Thyroid gland (tissue), 4 donors: ENCODE results near the gene GPC1.

Source experiments
- POLR2A ChIP-seq, 2 donors: fragments of 450-650 bp; IDR thresholded peaks; one replicate each; pipeline ENCODE4 v1.6.1; 2017; ENCODE audit warnings: antibody characterized with exemption in 2 of 2, mild to moderate bottlenecking in 2 of 2, moderate library complexity in 1 of 2
- TF ChIP-seq, protein P1 (sequence below), 6 experiments: fragments of 200-600 bp in 3 of 6; fragments of 450-650 bp in 3 of 6; sonication (generic) in 3 of 6; IDR thresholded peaks; one replicate each; pipeline ENCODE4 v1.5.1; 2016 to 2019; ENCODE audit warnings: antibody characterized with exemption in 6 of 6, mild to moderate bottlenecking in 2 of 6, inconsistent platforms in 1 of 6, moderate library complexity in 1 of 6

DNA sequence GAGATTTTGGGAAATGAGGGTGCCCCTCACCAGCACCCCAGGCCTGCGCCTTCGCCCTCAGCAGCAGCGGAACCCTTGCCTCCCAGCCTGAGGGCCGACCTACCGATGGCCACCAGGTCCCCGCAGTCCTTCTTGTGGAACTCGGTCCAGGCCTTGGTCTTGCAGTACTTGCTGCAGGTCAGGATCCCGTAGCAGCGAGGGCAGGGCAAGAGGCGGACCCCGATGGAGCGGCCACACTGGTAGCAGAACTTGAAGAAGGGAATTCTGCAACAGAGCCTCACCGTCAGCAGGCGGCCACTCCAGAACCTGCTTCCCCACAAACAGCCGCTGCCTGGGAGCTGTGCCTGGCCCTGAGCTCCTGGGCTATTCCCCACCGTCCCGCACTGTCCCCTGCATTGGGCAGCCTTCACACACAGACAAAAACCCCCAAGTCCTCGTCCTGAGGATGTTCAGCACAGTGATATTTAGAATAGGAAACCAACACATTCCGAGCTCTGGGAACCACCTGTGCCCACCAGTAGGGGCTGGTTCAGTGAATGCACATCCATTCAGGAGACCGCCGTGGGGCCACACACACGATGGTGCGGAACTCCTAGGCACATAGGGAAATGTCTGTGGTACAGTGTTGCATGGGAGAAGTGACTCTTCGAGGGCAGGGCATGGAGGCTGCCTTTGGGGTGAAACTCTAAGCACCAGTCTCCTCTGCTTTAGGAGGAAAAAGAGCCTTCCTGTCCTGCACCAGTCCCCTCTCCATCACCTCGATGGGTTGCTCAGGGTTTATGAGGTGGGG is 45.6 kb downstream of the GPC1 start:
- TF ChIP-seq, protein P1, sequence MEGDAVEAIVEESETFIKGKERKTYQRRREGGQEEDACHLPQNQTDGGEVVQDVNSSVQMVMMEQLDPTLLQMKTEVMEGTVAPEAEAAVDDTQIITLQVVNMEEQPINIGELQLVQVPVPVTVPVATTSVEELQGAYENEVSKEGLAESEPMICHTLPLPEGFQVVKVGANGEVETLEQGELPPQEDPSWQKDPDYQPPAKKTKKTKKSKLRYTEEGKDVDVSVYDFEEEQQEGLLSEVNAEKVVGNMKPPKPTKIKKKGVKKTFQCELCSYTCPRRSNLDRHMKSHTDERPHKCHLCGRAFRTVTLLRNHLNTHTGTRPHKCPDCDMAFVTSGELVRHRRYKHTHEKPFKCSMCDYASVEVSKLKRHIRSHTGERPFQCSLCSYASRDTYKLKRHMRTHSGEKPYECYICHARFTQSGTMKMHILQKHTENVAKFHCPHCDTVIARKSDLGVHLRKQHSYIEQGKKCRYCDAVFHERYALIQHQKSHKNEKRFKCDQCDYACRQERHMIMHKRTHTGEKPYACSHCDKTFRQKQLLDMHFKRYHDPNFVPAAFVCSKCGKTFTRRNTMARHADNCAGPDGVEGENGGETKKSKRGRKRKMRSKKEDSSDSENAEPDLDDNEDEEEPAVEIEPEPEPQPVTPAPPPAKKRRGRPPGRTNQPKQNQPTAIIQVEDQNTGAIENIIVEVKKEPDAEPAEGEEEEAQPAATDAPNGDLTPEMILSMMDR (IDR thresholded peaks at IDR 0.05) = no peak
- no peak for TF ChIP-seq POLR2A (IDR thresholded peaks at IDR 0.05)
